ENCODE results near the gene ANKLE1.
A peak's percentile ranks its signal among the peaks of the same experiment; 100 is the strongest.

Gene ANKLE1

DNA sequence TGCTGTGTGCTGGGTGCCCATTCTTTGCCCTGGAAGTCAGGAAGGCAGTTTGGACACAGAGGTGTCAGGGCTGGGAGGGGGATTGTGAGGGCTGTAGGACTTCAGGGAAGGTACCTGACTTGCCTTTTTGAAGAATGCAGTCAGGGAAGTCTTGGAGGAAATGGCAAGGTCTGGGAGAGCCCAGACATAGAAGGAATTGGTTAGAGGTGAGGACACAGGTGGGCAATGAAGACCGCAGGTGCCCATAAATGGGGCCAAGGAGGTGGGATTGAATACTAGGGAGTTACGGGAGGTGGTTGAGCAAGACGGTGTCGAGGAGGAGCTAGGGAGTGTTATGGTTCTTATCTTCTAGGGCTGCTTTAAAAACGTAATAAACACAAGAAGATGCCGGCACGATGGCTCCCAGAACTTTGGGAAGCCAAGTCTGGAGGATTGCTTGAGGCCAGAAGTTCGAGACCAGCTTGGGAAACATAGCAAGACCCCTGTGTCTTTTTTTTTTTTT lies 26.2 kb downstream of the ANKLE1 start:
- H3K9ac ChIP-seq (ENCODE audit: low read length) = no peak overlapping the region
- no peak overlapping the region for H3K4me3 ChIP-seq (ENCODE audit: low read length)
- H3K4me1 ChIP-seq (ENCODE audit: control insufficient read depth, insufficient read depth, low read length) = peaks cover 19% of the 10 kb centered on the region
- peaks cover 6% of the 10 kb centered on the region for H3K36me3 ChIP-seq (ENCODE audit: control insufficient read depth, insufficient read depth, low read length)
- no peaks in the 10 kb centered on the region for H3K27me3 ChIP-seq (ENCODE audit: control insufficient read depth, insufficient read depth, low read length)
- no peak overlapping the region for H3K27ac ChIP-seq (ENCODE audit: low read depth, low read length)

GRCh38 chr19:17309198-17309964 lies 27.7 kb downstream of the ANKLE1 start, which contains the start of gene DDA1:
TSS of gene DDA1 (plus strand) at chr19:17309563. CDS start at chr19:17309655, 92 bp downstream.
- Histone ChIP-seq H3K27ac (ENCODE audit: low read depth, low read length) (peak within 1 kb of the TSS; percentile 53), H3K4me1 (ENCODE audit: control insufficient read depth, insufficient read depth, low read length) (peaks cover 14% of the 10 kb centered on the region), H3K4me3 (ENCODE audit: low read length) (peak within 1 kb of the TSS; percentile 86), H3K9ac (ENCODE audit: low read length) (peak within 1 kb of the TSS; percentile 69), H3K27me3 (ENCODE audit: control insufficient read depth, insufficient read depth, low read length) (no peaks in the 10 kb centered on the region), H3K36me3 (ENCODE audit: control insufficient read depth, insufficient read depth, low read length) (peaks cover 14% of the 10 kb centered on the region)

GRCh38 chr19:17309965-17310461 lies 28.3 kb downstream of the ANKLE1 start:
- Histone ChIP-seq H3K4me1 (ENCODE audit: control insufficient read depth, insufficient read depth, low read length) (peaks cover 12% of the 10 kb centered on the region), H3K27me3 (ENCODE audit: control insufficient read depth, insufficient read depth, low read length) (no peaks in the 10 kb centered on the region), H3K36me3 (ENCODE audit: control insufficient read depth, insufficient read depth, low read length) (peaks cover 19% of the 10 kb centered on the region), H3K4me3 (ENCODE audit: low read length) (peak overlapping the region; percentile 86), H3K27ac (ENCODE audit: low read depth, low read length) (no peak overlapping the region), H3K9ac (ENCODE audit: low read length) (no peak overlapping the region)

DNA sequence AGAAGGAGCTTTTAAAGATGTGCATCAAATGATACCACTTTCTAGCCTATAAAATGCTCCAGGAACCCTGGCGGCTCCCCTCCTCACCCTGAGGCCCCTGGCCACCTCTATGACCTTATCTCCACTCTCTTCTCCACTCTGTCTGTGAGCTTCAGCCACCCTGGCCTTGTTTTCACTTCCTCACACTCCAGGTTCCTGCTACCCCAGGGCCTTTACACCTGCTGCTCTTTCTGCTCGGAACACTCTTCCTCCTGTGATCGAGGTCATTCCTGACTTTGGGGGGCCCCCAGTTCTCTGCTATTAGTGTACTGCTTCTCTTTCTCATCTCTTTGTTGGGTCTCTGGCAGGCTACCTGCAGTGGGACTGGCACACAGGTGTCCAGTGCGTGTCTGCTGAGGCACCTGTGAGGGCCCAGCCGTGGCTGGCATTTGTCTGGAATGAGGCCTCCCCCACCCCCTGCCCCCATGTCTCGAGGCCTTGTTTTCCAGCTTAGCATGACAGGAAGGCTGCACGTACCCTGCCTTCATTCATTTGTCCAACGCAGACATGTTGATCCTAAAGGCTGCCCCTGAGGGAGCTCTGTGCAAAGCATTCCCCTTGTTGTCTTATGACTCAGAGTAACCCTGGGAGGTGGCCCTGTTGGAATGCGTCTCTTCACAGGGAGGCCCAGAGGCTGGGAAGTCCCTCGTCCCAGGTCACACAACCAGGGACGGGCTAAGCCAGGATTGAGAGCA lies 29.9 kb downstream of the ANKLE1 start:
- peaks cover 19% of the 10 kb centered on the region for H3K36me3 ChIP-seq (ENCODE audit: control insufficient read depth, insufficient read depth, low read length)
- H3K9ac ChIP-seq (ENCODE audit: low read length) = no peak overlapping the region
- peaks cover 6% of the 10 kb centered on the region for H3K4me1 ChIP-seq (ENCODE audit: control insufficient read depth, insufficient read depth, low read length)
- H3K4me3 ChIP-seq (ENCODE audit: low read length) = no peak overlapping the region
- no peaks in the 10 kb centered on the region for H3K27me3 ChIP-seq (ENCODE audit: control insufficient read depth, insufficient read depth, low read length)
- no peak overlapping the region for H3K27ac ChIP-seq (ENCODE audit: low read depth, low read length)

DNA sequence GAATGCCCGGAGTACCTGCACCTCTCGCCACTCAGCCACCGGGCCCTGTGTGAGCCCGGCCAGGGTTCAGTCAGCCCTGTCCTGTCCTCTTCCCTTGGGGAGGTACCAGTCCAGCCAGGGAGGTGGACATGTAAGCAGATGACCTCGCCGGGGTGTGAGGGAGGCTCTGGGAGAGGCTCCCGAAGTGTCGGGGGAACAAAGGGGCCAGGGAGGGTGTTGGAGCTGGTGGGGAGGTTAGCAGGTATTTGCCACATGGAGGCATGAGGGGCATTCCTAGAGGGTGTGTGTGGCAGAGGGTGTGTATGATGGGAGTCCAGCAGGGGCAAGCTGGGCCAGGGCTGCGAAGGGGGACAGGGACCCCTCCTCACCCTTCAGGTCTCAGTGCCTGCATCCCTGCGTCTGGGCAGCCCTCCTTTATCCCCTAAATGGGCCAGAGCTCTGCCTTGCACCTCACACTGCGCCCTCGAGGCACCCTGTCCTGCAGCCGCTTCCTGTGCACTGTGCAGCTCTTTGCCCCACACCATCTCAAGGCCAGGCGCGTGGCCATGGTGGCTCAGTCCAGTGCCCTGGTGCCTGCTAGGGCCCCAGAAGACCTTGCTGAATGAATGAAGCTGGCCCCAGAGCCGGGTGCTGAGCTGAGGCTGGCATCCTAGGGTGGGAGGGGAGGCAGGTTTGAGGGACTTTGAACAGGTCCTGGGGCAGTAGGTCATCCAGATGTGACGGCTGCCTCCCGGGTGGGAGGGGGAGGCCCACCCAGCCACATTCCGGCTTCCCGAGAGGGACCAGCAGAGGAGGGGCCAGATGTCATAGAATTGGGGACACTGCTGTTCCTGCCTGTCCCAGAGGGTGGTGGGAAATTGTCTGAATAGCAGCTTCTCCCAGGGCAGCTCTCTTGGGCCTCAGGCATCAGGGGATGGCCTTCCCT lies 30.8 kb downstream of the ANKLE1 start:
- no peak overlapping the region for H3K4me3 ChIP-seq (ENCODE audit: low read length)
- H3K4me1 ChIP-seq (ENCODE audit: control insufficient read depth, insufficient read depth, low read length) = peaks cover 6% of the 10 kb centered on the region
- no peak overlapping the region for H3K27ac ChIP-seq (ENCODE audit: low read depth, low read length)
- peaks cover 19% of the 10 kb centered on the region for H3K36me3 ChIP-seq (ENCODE audit: control insufficient read depth, insufficient read depth, low read length)
- no peaks in the 10 kb centered on the region for H3K27me3 ChIP-seq (ENCODE audit: control insufficient read depth, insufficient read depth, low read length)
- H3K9ac ChIP-seq (ENCODE audit: low read length) = no peak overlapping the region

GRCh38 chr19:17314007-17314593 lies 32.4 kb downstream of the ANKLE1 start:
- Histone ChIP-seq H3K36me3 (ENCODE audit: control insufficient read depth, insufficient read depth, low read length) (peaks cover 19% of the 10 kb centered on the region), H3K4me1 (ENCODE audit: control insufficient read depth, insufficient read depth, low read length) (peaks cover 6% of the 10 kb centered on the region), H3K4me3 (ENCODE audit: low read length) (no peak overlapping the region), H3K27ac (ENCODE audit: low read depth, low read length) (no peak overlapping the region), H3K27me3 (ENCODE audit: control insufficient read depth, insufficient read depth, low read length) (no peaks in the 10 kb centered on the region), H3K9ac (ENCODE audit: low read length) (no peak overlapping the region)

DNA sequence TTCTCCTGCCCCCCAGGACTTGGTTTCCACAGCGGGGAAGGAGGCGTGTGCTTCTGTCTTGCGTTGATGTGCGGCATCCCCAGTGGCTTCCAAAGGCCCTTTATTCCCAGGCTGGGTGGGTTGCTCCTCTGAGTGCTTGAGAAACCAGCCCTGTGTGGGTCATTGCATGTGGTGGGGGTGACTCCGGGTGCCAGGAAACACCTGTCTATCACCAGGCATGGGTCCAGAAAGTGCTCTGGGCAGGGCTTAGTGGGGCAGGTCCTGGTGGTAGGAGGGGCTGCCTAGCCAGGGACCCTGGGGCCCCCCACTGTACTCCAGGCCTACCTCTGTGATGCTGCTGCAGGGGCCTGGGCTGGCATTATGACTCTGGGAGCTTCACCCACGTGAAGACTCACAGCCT lies 37.3 kb downstream of the ANKLE1 start:
- Histone ChIP-seq H3K4me1 (ENCODE audit: control insufficient read depth, insufficient read depth, low read length) (no peaks in the 10 kb centered on the region), H3K36me3 (ENCODE audit: control insufficient read depth, insufficient read depth, low read length) (peaks cover 22% of the 10 kb centered on the region)

GRCh38 chr19:17319473-17320238 lies 38.0 kb downstream of the ANKLE1 start:
- H3K9ac ChIP-seq (ENCODE audit: low read length) = no peak overlapping the region
- H3K36me3 ChIP-seq (ENCODE audit: control insufficient read depth, insufficient read depth, low read length) = peaks cover 16% of the 10 kb centered on the region

More for the DNA sequence above, 37.3 kb downstream of the ANKLE1 start:
- no peaks in the 10 kb centered on the region for H3K27me3 ChIP-seq (ENCODE audit: control insufficient read depth, insufficient read depth, low read length)
- no peak overlapping the region for H3K4me3 ChIP-seq (ENCODE audit: low read length)
- H3K9ac ChIP-seq (ENCODE audit: low read length) = no peak overlapping the region
- H3K27ac ChIP-seq (ENCODE audit: low read depth, low read length) = no peak overlapping the region

GRCh38 chr19:17320435-17320834 lies 38.7 kb downstream of the ANKLE1 start:
- Histone ChIP-seq H3K27me3 (ENCODE audit: control insufficient read depth, insufficient read depth, low read length) (no peaks in the 10 kb centered on the region), H3K36me3 (ENCODE audit: control insufficient read depth, insufficient read depth, low read length) (peaks cover 13% of the 10 kb centered on the region), H3K27ac (ENCODE audit: low read depth, low read length) (no peak overlapping the region), H3K9ac (ENCODE audit: low read length) (no peak overlapping the region), H3K4me1 (ENCODE audit: control insufficient read depth, insufficient read depth, low read length) (no peaks in the 10 kb centered on the region), H3K4me3 (ENCODE audit: low read length) (no peak overlapping the region)

More at GRCh38 chr19:17319473-17320238, 38.0 kb downstream of the ANKLE1 start:
- Histone ChIP-seq H3K4me3 (ENCODE audit: low read length) (no peak overlapping the region), H3K27me3 (ENCODE audit: control insufficient read depth, insufficient read depth, low read length) (no peaks in the 10 kb centered on the region), H3K4me1 (ENCODE audit: control insufficient read depth, insufficient read depth, low read length) (no peaks in the 10 kb centered on the region), H3K27ac (ENCODE audit: low read depth, low read length) (no peak overlapping the region)

DNA sequence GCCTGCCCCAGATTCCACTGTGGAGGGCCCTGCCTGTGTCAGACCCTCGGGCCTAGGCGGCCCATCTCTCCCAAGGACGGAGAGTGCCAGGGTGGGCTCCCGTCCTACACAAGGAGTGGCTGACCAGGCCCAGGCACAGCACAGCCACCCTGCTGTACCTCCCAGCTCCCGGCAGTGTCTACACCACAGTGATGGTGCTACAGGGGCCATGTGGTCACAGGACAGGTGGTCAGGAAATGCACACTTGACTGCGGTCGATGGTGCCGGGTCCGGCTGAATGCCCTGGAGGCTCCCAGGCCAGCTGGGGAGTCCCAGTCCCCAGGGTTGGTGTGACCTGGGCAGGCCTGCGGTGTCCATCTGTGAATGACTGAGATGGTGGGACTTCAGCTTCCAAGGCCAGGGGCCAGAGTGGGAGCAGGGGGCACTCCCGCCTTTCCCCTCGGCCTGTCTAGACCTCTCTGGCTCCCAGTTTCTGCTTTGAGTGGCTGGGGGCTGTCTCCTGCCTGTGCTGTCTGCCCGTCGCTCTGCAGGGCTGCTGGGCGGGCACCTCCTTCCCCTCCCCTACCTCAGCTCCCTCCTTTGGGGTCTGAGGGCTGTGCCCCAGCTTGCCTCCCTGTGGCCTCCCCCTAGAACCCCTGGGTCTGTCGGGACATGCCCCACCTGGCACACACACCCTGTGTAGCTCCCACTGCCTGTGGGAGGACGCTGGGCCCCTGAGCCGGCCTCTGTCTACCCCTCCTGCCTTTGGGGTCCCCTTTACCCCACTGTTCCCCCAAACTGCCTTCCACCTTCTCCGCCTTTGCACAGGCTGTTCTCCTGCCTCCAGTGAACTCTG lies 40.2 kb downstream of the ANKLE1 start:
- Histone ChIP-seq H3K9ac (ENCODE audit: low read length) (no peak overlapping the region), H3K4me1 (ENCODE audit: control insufficient read depth, insufficient read depth, low read length) (no peaks in the 10 kb centered on the region), H3K36me3 (ENCODE audit: control insufficient read depth, insufficient read depth, low read length) (peaks cover 13% of the 10 kb centered on the region), H3K27ac (ENCODE audit: low read depth, low read length) (no peak overlapping the region), H3K27me3 (ENCODE audit: control insufficient read depth, insufficient read depth, low read length) (no peaks in the 10 kb centered on the region), H3K4me3 (ENCODE audit: low read length) (no peak overlapping the region)
